ENCODE measurements around the gene IGF2BP2.
A peak's percentile ranks its signal among the peaks of the same experiment; 100 is the strongest.
"Not testable (repeated sequence)": the region's sequence is repeated elsewhere in the genome, so short reads cannot be mapped to it uniquely, and the experiment has no call there.

IGF2BP2 gene

DNA sequence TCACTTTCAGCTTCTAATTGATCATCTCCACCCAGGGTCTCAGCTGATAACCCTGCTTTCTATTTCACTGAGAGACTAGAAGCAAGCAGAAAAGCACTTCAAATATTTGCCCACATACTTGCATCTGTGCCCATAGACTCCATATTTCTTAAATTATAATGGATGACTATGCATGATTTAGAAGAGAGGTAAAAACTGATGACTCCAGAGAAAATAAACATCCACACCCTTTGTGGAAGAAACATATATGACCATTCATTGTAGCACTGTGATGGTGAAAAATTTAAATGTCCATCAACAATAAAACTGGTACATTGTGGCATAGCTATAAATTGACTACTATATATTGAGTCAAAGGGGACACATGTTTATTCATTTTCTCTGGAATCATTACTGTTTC lies 7.1 kb upstream of the IGF2BP2 start:
- DNase-seq, result no peak

DNA sequence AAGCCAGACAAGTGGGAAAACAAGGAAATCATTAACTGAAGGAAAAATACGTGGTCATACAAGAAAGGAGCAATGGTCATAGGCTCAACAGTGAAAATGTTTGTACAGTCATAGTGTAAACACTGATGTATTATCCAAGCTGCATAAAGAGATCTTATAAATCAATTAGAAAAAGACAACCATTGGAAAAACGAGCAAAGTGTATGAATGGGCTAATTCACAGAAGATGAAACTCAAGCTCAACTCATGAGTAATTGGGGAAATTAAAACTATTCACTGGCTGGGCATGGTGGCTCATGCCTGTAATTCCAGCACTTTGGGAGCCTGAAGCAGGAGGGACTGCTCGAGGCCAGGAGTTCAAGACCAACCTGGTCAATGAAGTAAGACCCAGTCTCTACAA lies 6.4 kb upstream of the IGF2BP2 start:
- no peak for DNase-seq

DNA sequence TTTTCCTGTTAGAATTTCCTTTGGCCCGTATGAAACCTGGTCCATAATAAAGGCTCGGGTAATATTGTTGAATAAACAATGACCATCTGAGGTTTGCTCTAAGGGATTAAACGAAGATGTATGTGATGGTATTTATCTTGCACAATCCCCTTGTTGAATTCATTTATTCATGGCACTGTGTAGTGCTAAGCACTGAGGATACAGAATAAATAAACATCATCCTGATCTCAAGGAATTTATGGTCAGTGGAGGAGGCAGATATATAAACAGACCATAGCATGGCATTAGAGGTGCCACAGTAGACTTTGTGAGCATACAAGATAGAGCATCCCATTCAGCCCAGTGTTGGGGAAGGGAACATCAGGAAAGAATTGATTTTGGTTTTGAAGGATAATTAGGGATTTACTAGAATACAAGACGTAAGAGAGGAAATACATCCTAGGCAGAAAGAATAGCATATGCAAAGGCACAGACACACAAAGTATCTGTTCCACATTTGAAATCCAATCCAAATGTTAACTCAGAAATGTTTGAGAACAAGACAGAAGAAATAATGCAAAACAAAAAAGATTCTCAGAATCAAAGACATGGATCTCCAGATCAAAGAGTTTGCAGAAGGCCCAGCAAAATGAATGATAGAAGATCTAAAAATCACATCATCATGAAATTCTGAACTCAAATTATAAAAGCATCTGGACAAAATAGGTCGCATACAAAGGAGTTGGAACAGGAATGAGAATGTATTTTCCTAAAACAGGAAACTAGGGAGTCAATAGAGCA lies 5.4 kb upstream of the IGF2BP2 start:
- DNase-seq, result no peak

DNA sequence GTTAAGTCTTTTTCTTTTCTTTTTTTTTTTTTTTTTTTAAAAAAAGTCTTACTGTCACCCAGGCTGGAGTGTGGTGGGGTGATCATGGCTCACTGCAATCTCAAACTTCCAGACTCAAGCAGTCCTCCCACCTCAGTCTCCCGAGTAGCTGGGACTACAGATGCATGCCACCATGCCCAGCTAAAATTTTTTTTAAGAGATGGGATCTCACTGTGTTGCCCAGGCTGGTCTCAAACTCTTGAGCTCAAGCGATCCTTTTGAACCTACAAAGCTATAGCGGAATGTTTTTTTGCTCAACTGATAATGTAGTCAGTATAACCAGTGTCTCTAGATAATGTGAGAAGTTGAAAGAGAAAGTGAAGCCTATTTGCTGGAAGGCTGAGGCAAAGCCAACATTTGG lies 3.9 kb upstream of the IGF2BP2 start:
- no peak for DNase-seq

DNA sequence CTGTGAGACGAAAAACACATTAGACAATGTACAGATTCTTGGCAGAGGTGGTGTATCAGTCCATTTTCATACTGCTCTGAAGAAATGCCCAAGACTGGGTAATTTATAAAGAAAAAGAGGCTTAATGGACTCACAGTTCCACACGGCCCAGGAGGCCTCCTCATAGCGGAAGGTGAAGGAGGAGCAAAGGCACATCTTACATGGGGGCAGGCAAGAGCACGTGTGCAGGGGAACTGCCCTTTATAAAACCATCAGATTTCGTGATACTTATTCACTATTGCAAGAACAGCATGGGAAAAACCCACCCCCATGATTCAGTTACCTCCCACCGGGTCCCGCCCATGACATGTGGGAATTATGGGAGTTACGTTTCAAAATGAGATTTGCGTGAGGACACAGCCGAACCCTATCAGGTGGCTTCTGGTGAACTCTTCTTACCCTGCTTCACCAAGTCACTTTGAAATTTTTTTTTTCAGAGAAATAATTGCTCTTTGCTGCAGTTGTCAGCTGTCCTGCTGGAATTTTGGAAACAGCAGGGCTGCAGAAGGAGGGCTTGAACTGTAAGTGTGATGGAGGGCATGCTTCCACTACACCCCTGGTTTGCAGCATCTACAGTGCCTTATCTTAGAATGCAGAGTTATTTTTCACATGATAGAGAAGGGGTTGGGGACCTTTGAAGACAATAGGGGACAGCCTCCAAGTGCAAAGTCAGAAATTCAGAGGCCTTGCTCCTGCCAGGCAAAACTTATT lies 2.9 kb upstream of the IGF2BP2 start:
- no peak for DNase-seq

DNA sequence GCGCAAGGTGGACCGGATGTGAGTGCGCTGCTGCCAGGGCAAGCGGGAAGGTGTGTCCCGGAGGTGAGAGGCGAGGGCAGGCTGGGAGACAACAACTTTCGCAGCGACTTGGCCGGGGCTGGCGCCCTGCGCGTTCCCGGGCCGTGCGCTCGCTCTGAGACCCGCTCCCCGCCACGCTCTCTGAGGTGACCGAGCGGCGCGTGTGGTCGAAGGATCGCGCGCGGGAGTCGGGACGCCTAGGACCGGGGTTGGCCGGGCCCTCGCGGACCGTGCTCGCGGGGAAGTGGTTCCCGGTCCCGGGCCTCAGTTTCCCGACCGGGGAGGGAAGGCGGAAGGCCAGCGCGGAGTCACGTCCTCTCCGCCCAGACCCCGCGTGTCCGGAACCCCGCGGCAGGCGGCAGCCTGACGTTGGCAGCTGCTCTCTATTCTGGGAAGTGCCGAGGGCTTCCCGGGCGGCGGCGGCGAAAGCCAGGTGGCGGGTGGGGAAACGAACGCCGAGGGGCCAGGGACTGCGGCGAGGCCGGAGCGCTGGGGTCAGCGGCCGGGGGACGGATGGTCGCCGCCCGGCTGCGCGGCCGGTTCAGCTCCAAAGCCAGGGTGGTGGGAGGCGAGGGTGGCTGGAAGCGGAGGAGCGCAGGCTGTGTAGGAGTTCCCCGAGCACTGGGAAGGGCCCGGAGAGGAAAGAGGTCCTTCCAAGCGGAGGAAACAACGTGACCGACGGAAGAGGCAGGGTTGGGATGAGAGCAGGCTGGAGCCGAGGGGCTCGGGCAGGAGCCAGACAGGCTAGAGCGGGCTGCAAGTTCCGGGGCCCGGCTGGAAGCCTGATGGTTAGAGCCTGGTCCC lies 1.0 kb upstream of the IGF2BP2 start:
- peak; percentile 66 for DNase-seq

DNA sequence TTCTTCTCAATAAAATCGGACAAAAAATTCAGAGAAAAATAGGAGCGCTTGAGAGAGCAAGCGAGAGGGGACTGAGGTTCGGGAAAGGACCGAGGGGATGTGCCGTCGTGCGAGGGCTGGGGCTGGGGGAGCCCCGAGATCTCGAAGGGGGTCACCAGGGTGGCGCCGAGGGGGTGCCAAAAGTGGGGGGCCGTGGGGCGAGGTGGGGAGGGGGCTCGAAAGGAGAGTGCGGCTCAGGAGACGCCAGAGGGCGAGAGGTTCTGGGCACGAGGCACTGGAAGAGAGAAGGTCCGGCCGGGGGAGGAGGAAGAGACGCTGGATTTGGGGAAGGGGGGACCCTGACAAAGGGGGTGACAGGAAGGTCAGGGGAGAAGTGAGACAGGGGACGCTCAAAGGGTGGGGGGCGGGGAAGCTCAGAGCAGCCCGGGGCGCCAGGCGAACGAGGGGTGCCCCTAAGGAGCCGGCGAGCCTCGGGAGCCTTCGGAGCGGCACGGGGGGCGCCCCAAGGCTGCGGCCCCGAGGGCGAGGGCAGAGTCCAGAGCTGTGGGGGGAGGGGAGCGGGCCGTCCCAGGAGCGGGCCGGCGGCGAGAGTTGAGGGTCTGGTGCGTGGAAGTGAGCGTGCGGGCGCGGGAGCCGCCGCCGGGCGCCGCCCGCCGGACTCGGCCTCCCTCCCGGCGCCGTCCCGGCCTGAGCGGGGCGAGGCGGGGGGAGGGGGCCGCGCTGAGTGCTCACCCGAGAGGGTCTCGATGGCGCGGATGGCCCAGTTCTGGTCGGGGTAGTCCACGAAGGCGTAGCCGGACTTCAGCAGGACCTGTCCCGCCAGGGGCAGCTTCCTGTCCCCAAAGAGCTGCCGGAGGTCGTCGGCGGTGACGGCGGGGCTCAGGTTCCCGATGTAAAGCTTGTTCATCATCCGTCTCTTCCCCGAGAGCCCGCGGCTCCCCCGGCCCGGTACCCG lies 514 bp downstream of the IGF2BP2 start:
- DNase-seq, result peak; percentile 63

DNA sequence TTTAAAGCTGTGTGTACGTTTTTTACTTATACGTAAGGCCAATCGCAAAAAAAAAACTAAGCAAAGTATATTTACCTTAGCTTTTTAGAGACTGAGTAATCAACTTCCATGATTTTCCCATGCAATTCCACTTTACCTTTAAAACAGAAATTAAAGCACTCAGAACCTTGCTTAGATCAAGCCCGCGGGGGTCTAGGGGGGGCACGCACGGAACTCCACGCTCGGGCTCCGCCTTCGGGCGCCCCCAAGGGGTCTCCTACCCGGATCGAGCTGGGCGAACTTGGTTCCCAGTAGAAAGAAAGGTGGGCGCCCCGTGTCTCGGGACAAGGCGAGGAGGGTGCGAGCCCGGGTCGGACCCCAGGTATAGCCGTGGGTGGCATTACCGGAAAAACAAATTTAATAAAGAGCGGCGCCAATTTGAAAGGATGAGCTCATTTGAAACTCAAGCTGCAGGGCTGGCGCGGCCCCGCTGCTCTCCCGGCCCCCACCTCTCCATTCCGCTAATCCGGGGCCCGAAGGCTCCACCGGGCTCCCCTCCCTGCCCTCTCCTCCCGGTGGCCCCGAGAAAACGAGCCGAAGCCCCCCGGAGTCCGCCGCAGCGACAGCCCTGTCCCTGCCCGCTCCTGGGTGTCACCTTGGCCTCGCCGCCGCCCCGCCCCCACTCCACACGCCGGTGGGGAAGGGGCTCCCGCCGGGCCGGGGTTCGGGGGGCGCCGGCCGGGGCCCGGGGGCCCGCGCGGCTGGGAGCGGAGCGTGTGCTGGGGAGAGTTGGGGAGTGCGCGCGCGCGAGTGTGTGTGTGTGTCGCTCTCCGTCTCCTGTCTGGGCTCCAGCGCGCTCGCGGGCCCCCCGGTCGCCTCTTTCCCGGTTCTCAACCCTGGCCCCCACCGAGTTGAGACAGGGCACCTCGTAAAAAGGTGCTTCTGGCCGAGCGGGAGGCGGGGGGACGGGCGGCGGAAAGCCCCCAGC lies 1.5 kb downstream of the IGF2BP2 start:
- DNase-seq, result peak; percentile 66

DNA sequence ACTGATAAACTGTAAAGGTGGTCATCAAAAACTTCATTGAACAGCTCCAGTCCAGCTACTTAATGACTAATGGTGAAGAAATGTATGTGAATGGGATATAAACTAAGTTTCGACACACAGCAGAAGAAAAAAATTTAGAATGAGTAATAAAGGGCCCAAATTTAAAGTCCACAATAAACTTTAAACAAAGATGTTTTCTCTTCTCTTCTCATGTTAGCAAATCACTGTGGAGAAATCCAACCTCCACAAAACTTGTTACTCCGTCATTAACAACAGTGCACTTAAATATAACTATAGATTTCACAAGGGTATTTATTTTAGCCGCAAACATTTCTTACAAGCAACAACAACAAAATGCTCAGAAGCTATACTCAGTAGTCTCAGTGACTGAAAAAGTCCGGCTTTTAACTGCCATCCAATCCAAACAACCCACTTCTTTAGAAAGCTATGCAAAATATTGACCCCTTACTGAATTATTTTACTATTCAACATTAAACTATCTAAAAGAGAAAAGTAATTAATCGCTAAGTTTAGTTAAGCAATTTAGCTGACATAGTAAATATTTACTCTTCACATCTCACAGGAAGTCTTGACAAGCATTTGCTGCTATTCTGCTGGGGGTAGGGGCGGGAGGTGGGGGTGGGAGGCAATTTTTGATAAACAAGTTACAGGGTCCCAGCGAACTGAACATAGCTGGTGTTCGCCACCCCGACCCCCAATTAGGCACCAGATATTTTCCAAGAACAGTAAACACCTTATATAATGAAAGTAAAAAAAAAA lies 2.4 kb downstream of the IGF2BP2 start:
- DNase-seq, result no peak

DNA sequence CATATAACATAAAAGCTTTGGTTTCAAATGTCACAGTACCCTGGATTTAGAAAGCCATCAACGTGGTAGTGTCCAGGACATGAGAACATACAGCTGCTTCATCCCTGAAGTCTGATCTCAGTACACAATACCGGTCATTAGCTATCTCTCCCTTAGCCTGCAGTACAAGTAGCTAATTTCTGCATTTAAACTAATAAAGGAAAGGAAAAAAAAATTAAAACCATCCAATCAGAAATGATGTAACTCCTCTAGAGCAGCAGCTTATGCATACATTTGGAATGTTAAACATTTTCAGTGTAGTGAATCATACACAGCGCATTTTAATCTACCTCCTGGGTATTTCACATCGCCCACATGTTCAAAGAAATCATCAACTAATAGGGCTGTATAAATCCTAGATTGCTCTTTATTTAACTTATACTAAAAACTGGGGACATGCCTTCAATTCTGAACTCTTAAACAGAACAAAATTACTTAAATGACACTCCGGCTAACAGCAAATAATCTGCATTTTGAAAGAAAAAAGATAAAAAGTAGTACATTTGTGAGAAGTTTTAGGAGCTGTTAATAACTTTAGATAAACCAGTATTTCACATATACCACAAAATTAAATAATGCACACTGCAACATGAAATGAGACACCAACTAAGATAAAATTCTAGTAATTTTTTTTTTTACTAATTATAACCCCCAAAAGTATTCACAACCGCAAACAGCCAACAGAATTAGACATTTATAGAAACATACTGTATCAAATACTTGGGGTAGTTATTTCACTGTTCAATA lies 3.7 kb downstream of the IGF2BP2 start:
- no peak for DNase-seq

DNA sequence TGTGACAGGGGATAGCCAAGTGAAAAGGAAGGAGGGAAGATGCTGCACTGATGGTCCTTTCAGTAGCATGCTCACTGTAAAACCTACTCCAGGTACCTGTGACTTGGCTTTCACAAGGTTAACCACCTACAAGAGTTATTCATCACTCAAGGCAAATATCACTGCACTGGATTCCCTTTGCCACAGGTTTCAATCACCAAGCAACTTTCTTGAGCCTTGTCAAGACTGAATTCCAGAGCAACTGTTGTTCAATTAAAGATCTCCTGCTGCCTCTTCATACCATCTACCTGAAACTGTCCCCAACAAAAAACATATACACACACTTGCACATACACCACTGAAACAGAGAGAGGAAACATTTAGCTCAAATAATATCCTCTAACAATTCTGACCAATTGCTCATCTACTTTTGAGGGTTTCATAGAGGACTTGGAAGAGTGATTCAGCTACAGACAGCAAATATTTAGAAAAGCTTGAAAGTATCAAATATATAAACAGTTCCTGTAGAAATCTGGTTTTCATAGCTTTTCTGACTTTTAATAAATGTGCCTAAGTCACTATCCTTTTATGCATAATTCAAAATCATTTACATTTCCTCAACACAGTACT lies 6.5 kb downstream of the IGF2BP2 start:
- DNase-seq, result no peak

DNA sequence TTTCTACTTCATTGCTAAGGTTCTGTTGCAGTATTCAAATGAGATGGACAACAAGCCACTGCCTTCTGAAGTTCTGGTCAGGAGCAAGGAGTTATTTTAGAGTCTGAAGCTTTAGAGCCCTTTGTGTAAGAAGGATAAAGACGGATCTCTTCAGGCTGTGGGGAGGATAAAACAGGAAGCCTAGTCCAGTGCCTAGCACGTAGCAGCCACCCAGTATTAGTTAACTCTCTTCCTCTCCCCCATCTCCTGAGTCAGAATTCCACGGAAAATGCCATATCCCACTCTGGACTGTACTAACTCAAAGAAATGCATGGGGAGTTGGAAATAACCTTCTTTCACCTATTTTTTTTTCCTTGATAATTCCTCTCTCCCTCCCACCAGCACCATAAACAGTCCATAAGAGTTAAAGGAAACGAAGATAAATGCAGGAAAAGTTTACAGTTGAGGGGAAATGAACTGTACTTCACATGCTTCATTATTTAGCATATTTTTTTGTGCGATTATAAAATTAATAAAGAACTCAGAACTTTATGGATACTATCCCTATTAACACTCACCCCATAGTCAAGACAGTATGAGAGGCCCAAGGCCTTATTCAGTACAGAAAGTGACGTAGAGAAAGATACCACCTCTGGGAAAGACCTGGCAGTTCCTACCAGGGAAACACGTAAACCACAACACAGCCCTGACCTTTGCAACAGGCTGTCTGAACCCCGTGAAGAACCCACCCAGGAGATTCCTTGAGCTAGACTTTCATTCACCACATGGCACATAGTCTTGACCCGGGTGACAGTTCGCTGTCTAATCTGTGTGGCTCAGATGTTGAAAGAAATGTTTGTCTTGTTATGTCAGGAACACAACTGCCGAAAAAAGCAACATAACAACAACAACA lies 9.2 kb downstream of the IGF2BP2 start:
- DNase-seq, result no peak

DNA sequence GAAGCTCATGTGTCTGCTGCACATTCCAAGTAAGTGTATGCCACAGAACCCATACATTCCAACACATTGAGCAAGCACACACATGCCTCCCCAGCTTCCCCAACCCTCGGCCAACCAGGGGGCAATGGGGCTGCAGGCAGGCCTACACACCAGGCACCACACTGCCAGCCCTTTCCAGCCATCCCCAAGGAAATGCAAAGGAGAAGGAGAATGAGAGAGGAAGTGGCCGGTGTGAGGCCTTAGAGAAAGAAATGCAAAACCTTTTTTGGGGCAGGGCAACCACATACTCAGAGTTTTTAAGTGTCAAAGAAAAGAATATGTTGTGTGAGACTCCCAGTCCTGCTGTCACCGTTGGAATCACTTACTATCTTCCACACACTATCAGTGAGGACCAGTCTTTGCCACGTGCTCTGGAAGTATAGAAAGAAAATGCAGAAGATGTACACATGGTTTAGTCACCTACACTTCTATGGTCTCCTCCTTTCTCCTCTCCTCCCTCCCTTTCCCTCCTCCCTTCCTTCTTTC lies 11.1 kb downstream of the IGF2BP2 start:
- no peak for DNase-seq

DNA sequence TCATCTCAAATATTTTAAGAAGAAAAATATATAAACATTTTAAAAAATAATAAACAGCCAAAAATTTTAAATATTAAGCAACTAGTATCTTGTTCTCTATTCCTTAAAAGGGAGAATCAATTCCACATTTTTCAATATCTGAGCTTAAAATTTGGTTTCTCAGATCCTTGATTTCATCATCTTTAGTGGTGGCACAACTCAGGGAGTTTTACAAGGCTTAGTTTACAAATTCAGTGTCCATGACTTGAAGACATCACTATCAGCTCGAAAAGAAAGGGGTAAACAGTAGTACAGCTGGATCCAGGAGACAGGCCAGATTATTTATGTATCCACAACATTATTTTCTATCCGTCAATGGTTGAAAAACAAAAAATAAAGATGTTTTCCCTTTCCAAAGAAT lies 11.6 kb downstream of the IGF2BP2 start:
- no peak for DNase-seq

DNA sequence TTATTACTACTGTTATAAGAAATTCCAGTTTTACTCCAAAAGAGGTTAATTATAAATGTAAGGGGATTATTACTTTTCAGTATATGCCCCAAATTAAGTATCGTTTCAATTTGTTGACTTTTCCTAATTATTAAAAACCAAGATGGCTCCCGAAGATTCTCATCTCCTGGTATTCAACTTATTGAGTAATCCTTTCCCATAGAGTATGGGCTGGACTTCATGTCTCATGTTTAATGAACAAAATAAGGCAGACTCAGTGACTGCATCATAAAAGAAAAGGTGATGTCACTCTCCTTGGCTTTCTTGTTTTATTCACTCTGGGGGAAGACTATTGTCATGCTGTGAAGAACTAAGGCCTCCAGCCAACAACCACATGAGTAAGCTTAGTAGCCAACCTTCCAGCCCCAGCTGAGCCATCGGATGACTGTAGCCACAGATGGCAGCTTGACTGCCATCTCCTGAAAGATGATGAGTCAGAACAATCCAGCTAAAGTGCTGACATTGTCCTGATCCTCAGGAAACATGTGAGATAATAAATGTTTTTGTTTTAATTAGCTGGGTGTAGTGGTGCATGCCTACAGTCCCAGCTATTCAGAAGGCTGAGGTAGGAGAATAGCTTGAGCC lies 17.3 kb downstream of the IGF2BP2 start:
- no peak for DNase-seq

DNA sequence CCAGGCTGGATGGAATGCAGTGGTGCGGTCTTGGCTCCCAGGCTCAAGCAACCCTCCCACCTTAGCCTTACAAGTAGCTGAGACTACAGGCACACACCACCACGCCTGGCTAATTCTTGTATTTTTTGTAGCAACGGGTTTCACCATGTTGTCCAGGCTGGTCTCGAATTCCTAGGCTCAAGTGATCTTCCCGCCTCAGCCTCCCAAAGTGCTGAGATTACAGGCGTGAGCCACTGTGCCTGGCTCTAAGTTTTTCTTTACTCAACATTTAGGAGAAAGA lies 26.1 kb downstream of the IGF2BP2 start:
- DNase-seq, result not testable (repeated sequence)
